HepG2 (cell line): ENCODE data around the gene PCDHGB3. TPM values are rescaled to one million over a fixed set of nuclear protein-coding genes. Genes with fewer than 3 reads are reported as not detected.

Experiments
- ATAC-seq: fragments of 200-7000 bp; cut with Tn5 transposase; 3 replicates; pipeline ENCODE4 v1.9.1; 2020; ENCODE audit warnings: mild to moderate bottlenecking, moderate library complexity
- BruUV-seq: library from RNA; stranded (reverse); fragments of 400-500 nt; replicated peaks from 2 replicates; lab custom pipeline; 2021; lab: Mats Ljungman, UMichigan
- CTCF ChIA-PET: fragments of 300-600 bp; formaldehyde crosslinking; extraction: SDS; loops from one replicate; lab custom pipeline; 2021; ENCODE audit warnings: low total read pairs, inconsistent platforms, low intra/inter-chr PET ratio; lab: Yijun Ruan, JAX
- POLR2A ChIA-PET: fragments of 350-600 bp; sonication (Branson Sonifier 250); formaldehyde crosslinking; loops from one replicate; lab custom pipeline; 2020; ENCODE audit warnings: antibody characterized with exemption, inconsistent platforms; lab: Yijun Ruan, JAX
- DNase-seq: peaks from one replicate; pipeline ENCODE4 v3.0.0-alpha.2; 2015; ENCODE audit warnings: low spot score
- FAIRE-seq: peaks from 3 replicates; lab custom pipeline; 2011; peaks lifted over from hg19 to GRCh38; lab: Jason Lieb, UNC
- H2AFZ ChIP-seq: one replicate; pipeline ENCODE4 v1.6.1; 2011; ENCODE audit warnings: low read length, inconsistent platforms
- H3K27ac ChIP-seq: fragments of 300-600 bp; 3 replicates; pipeline ENCODE4 v1.8.0; 2011; ENCODE audit warnings: mixed run types, mild to moderate bottlenecking, mixed read lengths, low read length, inconsistent platforms; ENCODE audit not compliant: insufficient read depth; ENCODE audit errors: extremely low read length
- H3K27me3 ChIP-seq, 2 experiments: fragments of 200-600 bp in 1 of 2; 2 replicates in 1 of 2; 3 replicates in 1 of 2; pipeline versions ENCODE4 v1.6.0 to v1.8.0; 2011; ENCODE audit warnings: low read length in 2 of 2, mild to moderate bottlenecking in 2 of 2, moderate library complexity in 2 of 2, inconsistent platforms in 1 of 2; ENCODE audit not compliant: insufficient read depth in 2 of 2, control insufficient read depth in 1 of 2
- H3K36me3 ChIP-seq, 2 experiments: fragments of 200-600 bp in 1 of 2; replicated peaks in 1 of 2; 2 replicates in 1 of 2; 3 replicates in 1 of 2; pipeline versions ENCODE4 v1.5.1 to v1.8.0; 2011; ENCODE audit warnings: low read length in 2 of 2, inconsistent platforms in 1 of 2; ENCODE audit not compliant: insufficient read depth in 2 of 2, control insufficient read depth in 1 of 2
- H3K4me1 ChIP-seq: 2 replicates; pipeline ENCODE4 v1.5.1; 2012; ENCODE audit warnings: low read length, inconsistent platforms; ENCODE audit not compliant: insufficient read depth
- H3K4me2 ChIP-seq: 2 replicates; pipeline ENCODE4 v1.6.0; 2011; ENCODE audit warnings: low read depth, low read length, inconsistent platforms
- H3K4me3 ChIP-seq, 3 experiments: fragments of 200-600 bp in 1 of 3; sonication (generic), shearing (Covaris generic) in 1 of 3; replicated peaks in 1 of 3; 2 replicates each; pipeline ENCODE4 v1.5.1; 2011 to 2016; ENCODE audit warnings: low read length in 3 of 3, inconsistent platforms in 2 of 3, low read depth in 2 of 3, mild to moderate bottlenecking in 2 of 3, control low read depth in 1 of 3, mixed read lengths in 1 of 3; ENCODE audit not compliant: insufficient read depth in 1 of 3
- H3K79me2 ChIP-seq: one replicate; pipeline ENCODE4 v1.6.1; 2011; ENCODE audit warnings: low read length, inconsistent platforms; ENCODE audit not compliant: insufficient read depth
- H3K9ac ChIP-seq: 2 replicates; pipeline ENCODE4 v1.6.0; 2011; ENCODE audit warnings: mild to moderate bottlenecking, low read depth, low read length, inconsistent platforms; ENCODE audit not compliant: insufficient read depth
- H3K9me3 ChIP-seq: 2 replicates; pipeline ENCODE4 v1.5.1; 2012; ENCODE audit warnings: mild to moderate bottlenecking, low read length
- H4K20me1 ChIP-seq: 2 replicates; pipeline ENCODE4 v1.6.0; 2011; ENCODE audit warnings: inconsistent platforms, mild to moderate bottlenecking, low read length, moderate library complexity; ENCODE audit not compliant: insufficient read depth
- STAG1 ChIP-seq: sonication (generic); formaldehyde crosslinking; IDR thresholded peaks from 2 replicates; pipeline ENCODE4 v1.4.0; 2020; ENCODE audit warnings: missing genetic modification reagents
- WGBS: methylation state at CpG from one replicate; pipeline ENCODE4 v1.1.6; 2017; ENCODE audit warnings: low lambda C conversion rate; 5-methylcytosine and 5-hydroxymethylcytosine counted together
- in situ Hi-C: cut with HindIII; loops from 2 replicates; pipeline ENCODE4 v1.10.0; 2017; ENCODE audit warnings: low pct_unique_long_range_greater_than_20kb; ENCODE audit not compliant: extremely low pct_ligation_motif_present
- intact Hi-C: fragments of 100-400 bp; cut with micrococcal nuclease; formaldehyde crosslinking; loops from one replicate; pipeline ENCODE4 v1.10.0; 2022; ENCODE audit not compliant: unreplicated experiment
- polyA plus RNA-seq, 8 experiments: library from polyadenylated mRNA; depleted of rRNA in 3 of 8; stranded (reverse) in 7 of 8; unstranded in 1 of 8; fragments of >200 nt; fragmentation: Illumina TruSeq in 4 of 8; extraction: Trizol in 4 of 8; gene quantifications; 2 replicates each; pipeline versions ENCODE4 v1.2.1 to v1.2.3, GENCODE V29; 2011 to 2016; ENCODE audit warnings: low read depth in 4 of 8, missing spikeins in 1 of 8, mixed read lengths in 1 of 8; ENCODE audit not compliant: insufficient read depth in 1 of 8
- total RNA-seq, 5 experiments: library from RNA; depleted of rRNA; stranded (reverse); fragments of >200 nt; fragmentation: Illumina TruSeq; extraction: Trizol; gene quantifications; 2 replicates each; pipeline ENCODE4 v1.2.3, GENCODE V29; 2016; ENCODE audit warnings: low read depth in 1 of 5
- TF ChIP-seq, protein P1 (sequence below): IDR thresholded peaks from 2 replicates; pipeline ENCODE4 v1.6.1; 2016; ENCODE audit warnings: low read depth, missing genetic modification reagents, missing compliant biosample characterization
- TF ChIP-seq, protein P2 (sequence below): sonication (generic); formaldehyde crosslinking; IDR thresholded peaks from 2 replicates; pipeline ENCODE4 v1.5.0; 2020; ENCODE audit warnings: mild to moderate bottlenecking, missing genetic modification reagents, moderate library complexity

Gene PCDHGB3
- total and polyA plus RNA-seq, 2 of the 13 experiments (the other 11 are each of a cell fraction or from before 2014, with no cell fraction given), result 0.40 to 0.44 TPM

DNA sequence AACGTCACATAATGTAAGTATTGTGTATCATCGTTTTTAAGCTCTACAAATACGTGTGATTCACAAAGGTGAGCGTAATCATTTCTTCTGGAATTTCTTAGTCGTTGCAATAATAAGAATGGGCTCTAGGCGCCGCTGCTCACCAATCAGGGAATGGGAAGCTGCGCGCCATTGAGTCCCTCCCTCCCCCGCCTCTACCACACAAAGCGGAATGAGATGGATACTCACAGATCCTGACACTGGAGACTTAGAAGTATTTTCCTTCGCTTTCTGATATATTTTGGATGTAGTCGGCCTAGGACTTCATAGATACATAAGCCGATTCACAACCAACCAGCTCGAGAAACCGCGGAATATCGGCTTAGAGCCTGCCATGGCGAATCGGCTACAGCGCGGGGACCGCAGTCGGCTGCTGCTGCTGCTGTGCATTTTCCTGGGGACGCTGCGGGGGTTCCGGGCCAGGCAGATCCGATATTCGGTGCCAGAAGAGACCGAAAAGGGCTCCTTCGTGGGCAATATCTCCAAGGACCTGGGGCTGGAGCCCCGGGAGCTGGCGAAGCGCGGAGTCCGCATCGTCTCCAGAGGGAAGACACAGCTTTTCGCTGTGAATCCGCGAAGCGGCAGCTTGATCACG, 50.9 kb downstream of the PCDHGB3 start, which contains the start of gene PCDHGA11:
Gene PCDHGA11, plus strand, starts transcription at position 197 of the 634 bp plus-strand sequence. Its CDS starts 177 bp downstream, at position 374.
- Histone ChIP-seq H3K4me1 (no peaks in the 10 kb centered on the region), H3K9me3 (peaks cover 30% of the 10 kb centered on the region), H3K4me2 (no peak within 1 kb of the TSS), H3K27ac (no peak within 1 kb of the TSS), H3K79me2 (no peaks in the 10 kb centered on the region), H4K20me1 (no peaks in the 10 kb centered on the region), H3K36me3 (no peaks in the 10 kb centered on the region), H3K27me3 (no peaks in the 10 kb centered on the region), H3K9ac (no peak within 1 kb of the TSS), H2AFZ (no peak within 1 kb of the TSS), H3K4me3 (no peak within 1 kb of the TSS)
- no peak for ATAC-seq
- no TSS peak for BruUV-seq
- intact Hi-C loops, result no loop called here
- TF ChIP-seq, protein P1, sequence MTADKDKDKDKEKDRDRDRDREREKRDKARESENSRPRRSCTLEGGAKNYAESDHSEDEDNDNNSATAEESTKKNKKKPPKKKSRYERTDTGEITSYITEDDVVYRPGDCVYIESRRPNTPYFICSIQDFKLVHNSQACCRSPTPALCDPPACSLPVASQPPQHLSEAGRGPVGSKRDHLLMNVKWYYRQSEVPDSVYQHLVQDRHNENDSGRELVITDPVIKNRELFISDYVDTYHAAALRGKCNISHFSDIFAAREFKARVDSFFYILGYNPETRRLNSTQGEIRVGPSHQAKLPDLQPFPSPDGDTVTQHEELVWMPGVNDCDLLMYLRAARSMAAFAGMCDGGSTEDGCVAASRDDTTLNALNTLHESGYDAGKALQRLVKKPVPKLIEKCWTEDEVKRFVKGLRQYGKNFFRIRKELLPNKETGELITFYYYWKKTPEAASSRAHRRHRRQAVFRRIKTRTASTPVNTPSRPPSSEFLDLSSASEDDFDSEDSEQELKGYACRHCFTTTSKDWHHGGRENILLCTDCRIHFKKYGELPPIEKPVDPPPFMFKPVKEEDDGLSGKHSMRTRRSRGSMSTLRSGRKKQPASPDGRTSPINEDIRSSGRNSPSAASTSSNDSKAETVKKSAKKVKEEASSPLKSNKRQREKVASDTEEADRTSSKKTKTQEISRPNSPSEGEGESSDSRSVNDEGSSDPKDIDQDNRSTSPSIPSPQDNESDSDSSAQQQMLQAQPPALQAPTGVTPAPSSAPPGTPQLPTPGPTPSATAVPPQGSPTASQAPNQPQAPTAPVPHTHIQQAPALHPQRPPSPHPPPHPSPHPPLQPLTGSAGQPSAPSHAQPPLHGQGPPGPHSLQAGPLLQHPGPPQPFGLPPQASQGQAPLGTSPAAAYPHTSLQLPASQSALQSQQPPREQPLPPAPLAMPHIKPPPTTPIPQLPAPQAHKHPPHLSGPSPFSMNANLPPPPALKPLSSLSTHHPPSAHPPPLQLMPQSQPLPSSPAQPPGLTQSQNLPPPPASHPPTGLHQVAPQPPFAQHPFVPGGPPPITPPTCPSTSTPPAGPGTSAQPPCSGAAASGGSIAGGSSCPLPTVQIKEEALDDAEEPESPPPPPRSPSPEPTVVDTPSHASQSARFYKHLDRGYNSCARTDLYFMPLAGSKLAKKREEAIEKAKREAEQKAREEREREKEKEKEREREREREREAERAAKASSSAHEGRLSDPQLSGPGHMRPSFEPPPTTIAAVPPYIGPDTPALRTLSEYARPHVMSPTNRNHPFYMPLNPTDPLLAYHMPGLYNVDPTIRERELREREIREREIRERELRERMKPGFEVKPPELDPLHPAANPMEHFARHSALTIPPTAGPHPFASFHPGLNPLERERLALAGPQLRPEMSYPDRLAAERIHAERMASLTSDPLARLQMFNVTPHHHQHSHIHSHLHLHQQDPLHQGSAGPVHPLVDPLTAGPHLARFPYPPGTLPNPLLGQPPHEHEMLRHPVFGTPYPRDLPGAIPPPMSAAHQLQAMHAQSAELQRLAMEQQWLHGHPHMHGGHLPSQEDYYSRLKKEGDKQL, result no peak
- TF ChIP-seq STAG1, result peak; percentile 30
- TF ChIP-seq, protein P2, sequence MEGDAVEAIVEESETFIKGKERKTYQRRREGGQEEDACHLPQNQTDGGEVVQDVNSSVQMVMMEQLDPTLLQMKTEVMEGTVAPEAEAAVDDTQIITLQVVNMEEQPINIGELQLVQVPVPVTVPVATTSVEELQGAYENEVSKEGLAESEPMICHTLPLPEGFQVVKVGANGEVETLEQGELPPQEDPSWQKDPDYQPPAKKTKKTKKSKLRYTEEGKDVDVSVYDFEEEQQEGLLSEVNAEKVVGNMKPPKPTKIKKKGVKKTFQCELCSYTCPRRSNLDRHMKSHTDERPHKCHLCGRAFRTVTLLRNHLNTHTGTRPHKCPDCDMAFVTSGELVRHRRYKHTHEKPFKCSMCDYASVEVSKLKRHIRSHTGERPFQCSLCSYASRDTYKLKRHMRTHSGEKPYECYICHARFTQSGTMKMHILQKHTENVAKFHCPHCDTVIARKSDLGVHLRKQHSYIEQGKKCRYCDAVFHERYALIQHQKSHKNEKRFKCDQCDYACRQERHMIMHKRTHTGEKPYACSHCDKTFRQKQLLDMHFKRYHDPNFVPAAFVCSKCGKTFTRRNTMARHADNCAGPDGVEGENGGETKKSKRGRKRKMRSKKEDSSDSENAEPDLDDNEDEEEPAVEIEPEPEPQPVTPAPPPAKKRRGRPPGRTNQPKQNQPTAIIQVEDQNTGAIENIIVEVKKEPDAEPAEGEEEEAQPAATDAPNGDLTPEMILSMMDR (CRISPR knock-in tag), result peak; percentile 60
- 76% methylated on average over 39 of the region's 42 CpGs for WGBS
- no peak for FAIRE-seq
- DNase-seq, result no peak
- POLR2A ChIA-PET, result no interaction called here
- CTCF ChIA-PET, result interaction anchor here (1.4 kb wide), 1 partner anchor 104 kb away, joined by 8 read pairs; no protein-coding TSS in a partner anchor
- in situ Hi-C loops, result no loop called here
